Fibroblast of lung (primary cell): ENCODE measurements around the gene CADM3.

Source experiments
- EZH2 ChIP-seq: IDR thresholded peaks from 2 replicates; pipeline ENCODE4 v1.5.1; 2012; ENCODE audit warnings: low read length, control low read depth, mild to moderate bottlenecking; ENCODE audit errors: missing control alignments
- TF ChIP-seq, protein P1 (sequence below), 2 donors: IDR thresholded peaks in 1 of 2; conservative IDR thresholded peaks in 1 of 2; 1 replicate in 1 of 2; 2 replicates in 1 of 2; pipeline ENCODE4 v1.5.1; 2011 to 2012; ENCODE audit warnings: low read length in 2 of 2, control low read depth in 1 of 2, inconsistent platforms in 1 of 2, low read depth in 1 of 2, mild to moderate bottlenecking in 1 of 2

- no peak for TF ChIP-seq EZH2
- TF ChIP-seq, protein P1, sequence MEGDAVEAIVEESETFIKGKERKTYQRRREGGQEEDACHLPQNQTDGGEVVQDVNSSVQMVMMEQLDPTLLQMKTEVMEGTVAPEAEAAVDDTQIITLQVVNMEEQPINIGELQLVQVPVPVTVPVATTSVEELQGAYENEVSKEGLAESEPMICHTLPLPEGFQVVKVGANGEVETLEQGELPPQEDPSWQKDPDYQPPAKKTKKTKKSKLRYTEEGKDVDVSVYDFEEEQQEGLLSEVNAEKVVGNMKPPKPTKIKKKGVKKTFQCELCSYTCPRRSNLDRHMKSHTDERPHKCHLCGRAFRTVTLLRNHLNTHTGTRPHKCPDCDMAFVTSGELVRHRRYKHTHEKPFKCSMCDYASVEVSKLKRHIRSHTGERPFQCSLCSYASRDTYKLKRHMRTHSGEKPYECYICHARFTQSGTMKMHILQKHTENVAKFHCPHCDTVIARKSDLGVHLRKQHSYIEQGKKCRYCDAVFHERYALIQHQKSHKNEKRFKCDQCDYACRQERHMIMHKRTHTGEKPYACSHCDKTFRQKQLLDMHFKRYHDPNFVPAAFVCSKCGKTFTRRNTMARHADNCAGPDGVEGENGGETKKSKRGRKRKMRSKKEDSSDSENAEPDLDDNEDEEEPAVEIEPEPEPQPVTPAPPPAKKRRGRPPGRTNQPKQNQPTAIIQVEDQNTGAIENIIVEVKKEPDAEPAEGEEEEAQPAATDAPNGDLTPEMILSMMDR (conservative IDR thresholded peaks at IDR 0.05 in 1 of 2, IDR thresholded peaks at IDR 0.05 in 1 of 2; ENCODE audit: low read depth in 1 of 2, low read length in 2 of 2): no peak
These were observed 58.5 kb downstream of the CADM3 start for GRCh38 chr1:159229896-159230295.
